IMR-90 (cell line): Measurements from ENCODE around the gene TPD52L2. TPM values are rescaled to one million over a fixed set of nuclear protein-coding genes. Genes with fewer than 3 reads are reported as not detected.

Experiments
- ATAC-seq: fragments of 200-7000 bp; cut with Tn5 transposase; 2 replicates; pipeline ENCODE4 v1.9.1; 2020; ENCODE audit warnings: low read depth, mild to moderate bottlenecking, moderate library complexity
- BruUV-seq: library from RNA; stranded (reverse); fragments of 400-500 nt; replicated peaks from 2 replicates; lab custom pipeline; 2021; lab: Mats Ljungman, UMichigan
- CTCF ChIA-PET: fragments of 300-600 bp; formaldehyde crosslinking; extraction: SDS; loops from one replicate; lab custom pipeline; 2021; ENCODE audit warnings: antibody characterized with exemption; lab: Yijun Ruan, JAX
- POLR2A ChIA-PET: fragments of 300-600 bp; sonication (Branson Sonifier 250); formaldehyde crosslinking; loops from one replicate; lab custom pipeline; 2022; ENCODE audit warnings: antibody characterized with exemption; ENCODE audit not compliant: unreplicated experiment; lab: Charles Lee
- DNase-seq: peaks from one replicate; pipeline ENCODE4 v3.0.0; 2013
- H2AFZ ChIP-seq: replicated peaks from 2 replicates; pipeline ENCODE3; 2013; ENCODE audit warnings: low read length, mild to moderate bottlenecking; ENCODE audit not compliant: poor library complexity
- H2AK5ac ChIP-seq: 2 replicates; pipeline ENCODE4 v1.6.1; 2013; ENCODE audit warnings: low read depth, low read length, inconsistent platforms
- H2AK9ac ChIP-seq: replicated peaks from 2 replicates; pipeline ENCODE3; 2013; ENCODE audit warnings: mild to moderate bottlenecking, low read depth, low read length, moderate library complexity; ENCODE audit not compliant: poor library complexity
- H2BK120ac ChIP-seq: 2 replicates; pipeline ENCODE4 v1.6.1; 2013; ENCODE audit warnings: low read depth, low read length, inconsistent platforms
- H2BK15ac ChIP-seq: 3 replicates; pipeline ENCODE4 v1.6.1; 2013; ENCODE audit warnings: low read depth, low read length, inconsistent platforms
- H2BK20ac ChIP-seq: 2 replicates; pipeline ENCODE4 v1.6.1; 2013; ENCODE audit warnings: low read depth, mild to moderate bottlenecking, inconsistent platforms, low read length, moderate library complexity
- H2BK5ac ChIP-seq: 2 replicates; pipeline ENCODE4 v1.6.1; 2013; ENCODE audit warnings: mild to moderate bottlenecking, low read depth, low read length, inconsistent platforms; ENCODE audit not compliant: poor library complexity, severe bottlenecking
- H3K14ac ChIP-seq: replicated peaks from 2 replicates; pipeline ENCODE4 v1.6.1; 2013; ENCODE audit warnings: low read depth, low read length, inconsistent platforms
- H3K18ac ChIP-seq: 2 replicates; pipeline ENCODE4 v1.6.1; 2013; ENCODE audit warnings: low read depth, low read length, control low read depth
- H3K23ac ChIP-seq: 2 replicates; pipeline ENCODE4 v1.6.1; 2013; ENCODE audit warnings: low read depth, low read length, inconsistent platforms
- H3K27ac ChIP-seq: 2 replicates; pipeline ENCODE4 v1.5.1; 2013; ENCODE audit warnings: mild to moderate bottlenecking, control low read depth, low read length; ENCODE audit not compliant: insufficient read depth
- H3K27me3 ChIP-seq: 2 replicates; pipeline ENCODE4 v1.6.1; 2013; ENCODE audit warnings: low read length; ENCODE audit not compliant: control insufficient read depth, insufficient read depth
- H3K36me3 ChIP-seq: 2 replicates; pipeline ENCODE4 v1.6.1; 2013; ENCODE audit warnings: low read length, mixed read lengths; ENCODE audit not compliant: control insufficient read depth, insufficient read depth
- H3K4ac ChIP-seq: 2 replicates; pipeline ENCODE4 v1.6.1; 2013; ENCODE audit warnings: low read depth, low read length, inconsistent platforms
- H3K4me1 ChIP-seq: 2 replicates; pipeline ENCODE4 v1.6.1; 2013; ENCODE audit warnings: low read length, mixed read lengths; ENCODE audit not compliant: control insufficient read depth, insufficient read depth
- H3K4me2 ChIP-seq: 2 replicates; pipeline ENCODE4 v1.6.1; 2013; ENCODE audit warnings: low read depth, mild to moderate bottlenecking, control low read depth, low read length, moderate library complexity
- H3K4me3 ChIP-seq: 2 replicates; pipeline ENCODE4 v1.5.1; 2013; ENCODE audit warnings: low read depth, mild to moderate bottlenecking, control low read depth, low read length, moderate library complexity; ENCODE audit not compliant: insufficient read depth
- H3K56ac ChIP-seq: 2 replicates; pipeline ENCODE4 v1.6.1; 2013; ENCODE audit warnings: low read length, inconsistent platforms; ENCODE audit not compliant: insufficient read depth; ENCODE audit errors: extremely low read depth
- H3K79me1 ChIP-seq, 2 experiments: 2 replicates each; pipeline ENCODE4 v1.6.1; 2013; ENCODE audit warnings: low read length in 2 of 2, inconsistent platforms in 1 of 2, low read depth in 1 of 2
- H3K9ac ChIP-seq: 2 replicates; pipeline ENCODE4 v1.6.1; 2013; ENCODE audit warnings: low read depth, low read length, control low read depth
- H3K9me1 ChIP-seq: 2 replicates; pipeline ENCODE4 v1.6.1; 2013; ENCODE audit warnings: low read length, inconsistent platforms; ENCODE audit not compliant: insufficient read depth
- H3K9me3 ChIP-seq: 2 replicates; pipeline ENCODE4 v1.6.1; 2013; ENCODE audit warnings: low read length; ENCODE audit not compliant: control insufficient read depth, insufficient read depth
- H4K20me1 ChIP-seq: 2 replicates; pipeline ENCODE4 v1.6.1; 2013; ENCODE audit warnings: low read length, inconsistent platforms; ENCODE audit not compliant: insufficient read depth
- H4K5ac ChIP-seq: 2 replicates; pipeline ENCODE4 v1.6.1; 2013; ENCODE audit warnings: mild to moderate bottlenecking, low read depth, low read length, control low read depth
- H4K8ac ChIP-seq, 2 experiments: 2 replicates each; pipeline ENCODE4 v1.6.1; 2013; ENCODE audit warnings: low read depth in 2 of 2, low read length in 2 of 2, control low read depth in 1 of 2, inconsistent platforms in 1 of 2
- H4K91ac ChIP-seq: 2 replicates; pipeline ENCODE4 v1.6.1; 2013; ENCODE audit warnings: low read depth, low read length, inconsistent platforms; ENCODE audit not compliant: insufficient read depth
- BHLHE40 ChIP-seq: fragments of 150-350 bp; IDR thresholded peaks from 2 replicates; pipeline ENCODE4 v1.6.1; 2016; ENCODE audit warnings: mild to moderate bottlenecking, low read depth, low read length
- CEBPB ChIP-seq: IDR thresholded peaks from 2 replicates; pipeline ENCODE4 v1.6.1; 2012; ENCODE audit warnings: low read depth, low read length, improper control_type of control experiment
- CHD1 ChIP-seq: IDR thresholded peaks from 2 replicates; pipeline ENCODE4 v1.6.1; 2012; ENCODE audit warnings: low read depth, low read length, improper control_type of control experiment
- ELK1 ChIP-seq: fragments of 150-350 bp; IDR thresholded peaks from 2 replicates; pipeline ENCODE4 v1.6.1; 2016; ENCODE audit warnings: low read depth, mild to moderate bottlenecking, low read length, moderate library complexity, borderline replicate concordance
- FOS ChIP-seq: fragments of 150-350 bp; IDR thresholded peaks from 2 replicates; pipeline ENCODE4 v1.6.1; 2016; ENCODE audit warnings: low read depth, low read length
- MAFK ChIP-seq: IDR thresholded peaks from 2 replicates; pipeline ENCODE4 v1.6.1; 2012; ENCODE audit warnings: low read depth, low read length, improper control_type of control experiment
- MAZ ChIP-seq: IDR thresholded peaks from 2 replicates; pipeline ENCODE4 v1.6.1; 2012; ENCODE audit warnings: low read depth, mild to moderate bottlenecking, low read length, improper control_type of control experiment, moderate library complexity, borderline replicate concordance
- MXI1 ChIP-seq: IDR thresholded peaks from 2 replicates; pipeline ENCODE4 v1.6.1; 2012; ENCODE audit warnings: low read depth, mild to moderate bottlenecking, low read length, moderate library complexity, borderline replicate concordance
- NFE2L2 ChIP-seq: fragments of 150-350 bp; IDR thresholded peaks from 2 replicates; pipeline ENCODE4 v1.6.1; 2016; ENCODE audit warnings: low read depth, mild to moderate bottlenecking, low read length
- POLR2A ChIP-seq: IDR thresholded peaks from 2 replicates; pipeline ENCODE4 v1.6.1; 2012; ENCODE audit warnings: mild to moderate bottlenecking, low read depth, low read length
- RAD21 ChIP-seq: IDR thresholded peaks from 2 replicates; pipeline ENCODE4 v1.6.1; 2012; ENCODE audit warnings: low read length, improper control_type of control experiment
- RCOR1 ChIP-seq: IDR thresholded peaks from 2 replicates; pipeline ENCODE4 v1.6.1; 2012; ENCODE audit warnings: mild to moderate bottlenecking, low read length, improper control_type of control experiment; ENCODE audit not compliant: insufficient replicate concordance
- RFX5 ChIP-seq: IDR thresholded peaks from 2 replicates; pipeline ENCODE4 v1.8.0; 2012; ENCODE audit warnings: low read depth, mild to moderate bottlenecking, low read length, moderate library complexity
- SMC3 ChIP-seq: fragments of 150-350 bp; IDR thresholded peaks from 2 replicates; pipeline ENCODE4 v1.6.1; 2016; ENCODE audit warnings: low read depth, mild to moderate bottlenecking, antibody characterized with exemption, low read length, moderate library complexity
- WGBS, 2 experiments: methylation state at CpG; one replicate each; pipeline versions ENCODE4 v1.1.5 to v1.1.7; 2013; ENCODE audit warnings: missing lambda C conversion rate in 2 of 2; ENCODE audit not compliant: insufficient read length in 1 of 2; ENCODE audit errors: extremely low coverage in 2 of 2; 5-methylcytosine and 5-hydroxymethylcytosine counted together
- dilution Hi-C: fragments of 300-500 bp; cut with HindIII; formaldehyde crosslinking; loops from one replicate; pipeline ENCODE4 v1.14.3; 2018; ENCODE audit warnings: low sequenced_read_pairs; ENCODE audit not compliant: unreplicated experiment
- in situ Hi-C: fragments of 300-500 bp; cut with MboI; formaldehyde crosslinking; loops from 3 replicates; pipeline ENCODE4 v1.14.3; 2019; ENCODE audit warnings: low sequenced_read_pairs, inconsistent platforms, mixed read lengths
- intact Hi-C: fragments of 100-400 bp; cut with micrococcal nuclease; formaldehyde crosslinking; loops from 2 replicates; pipeline ENCODE4 v1.10.0; 2022
- polyA plus RNA-seq, 3 experiments: library from polyadenylated mRNA; depleted of rRNA; stranded (reverse); fragments of >200 nt; gene quantifications; 2 replicates each; pipeline ENCODE4 v1.2.3, GENCODE V29; 2012; ENCODE audit warnings: low replicate concordance in 1 of 3
- total RNA-seq: library from RNA; depleted of rRNA; stranded (reverse); fragments of >200 nt; gene quantifications from 2 replicates; pipeline ENCODE4 v1.2.3, GENCODE V29; 2012
- TF ChIP-seq, protein P1 (sequence below): conservative IDR thresholded peaks from 2 replicates; pipeline ENCODE4 v1.5.1; 2012; ENCODE audit warnings: mild to moderate bottlenecking, low read depth, low read length, improper control_type of control experiment
- TF ChIP-seq, protein P2 (sequence below): fragments of 150-350 bp; IDR thresholded peaks from 2 replicates; pipeline ENCODE4 v1.6.1; 2017; ENCODE audit warnings: mild to moderate bottlenecking, antibody characterized with exemption, low read length, low read depth

TPD52L2 gene
- total and polyA plus RNA-seq, 2 of the 4 experiments (the other 2 are of a cell fraction), result 113 to 189 TPM

DNA sequence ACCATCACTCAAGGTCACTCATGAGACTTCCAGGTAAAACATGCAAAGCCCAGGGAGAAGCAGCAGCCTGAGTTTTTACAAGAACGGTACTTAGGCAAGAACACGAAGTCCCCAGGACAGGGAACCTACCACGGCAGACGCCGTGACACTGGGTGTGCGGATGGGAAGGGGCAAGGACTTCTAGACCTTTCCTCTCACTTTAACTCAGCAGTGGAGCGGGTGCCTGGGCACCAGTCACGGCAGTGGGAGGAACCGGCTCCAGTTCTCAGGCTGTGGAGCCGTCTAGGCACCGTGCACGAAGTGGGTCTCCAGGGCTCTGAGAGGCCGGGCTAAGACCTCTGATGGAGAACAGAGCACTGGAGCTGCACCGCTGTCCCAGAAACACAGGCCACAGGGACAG lies 36.5 kb upstream of the TPD52L2 start:
- no peak overlapping the region for H2BK5ac ChIP-seq
- ATAC-seq (no peak), DNase-seq (no peak)
- no peak overlapping the region for H2AK9ac ChIP-seq
- WGBS, 2 experiments, result 90% methylated on average over 2 of the region's 14 CpGs; no CpG with 5 or more reads in 1 of the 2 experiments
- peaks cover 45% of the 10 kb centered on the region; the same call in 1 of the 2 replicates for H4K20me1 ChIP-seq
- no peak overlapping the region for H4K91ac ChIP-seq
- no peaks in the 10 kb centered on the region for H3K27me3 ChIP-seq
- dilution Hi-C loops, result no loop called here
- H2BK15ac ChIP-seq, result no peak overlapping the region
- H3K14ac ChIP-seq, result no peak overlapping the region
- peak overlapping the region; percentile 54; the same call in 1 of the 2 replicates for H2AK5ac ChIP-seq
- no peak overlapping the region for H2BK120ac ChIP-seq
- intact Hi-C loops, result no loop called here
- H3K9me1 ChIP-seq, result peaks cover 24% of the 10 kb centered on the region
- POLR2A ChIA-PET, result no interaction called here
- no peak overlapping the region for H3K9ac ChIP-seq
- no peak overlapping the region for H3K23ac ChIP-seq
- 0 out of 2 replicates have a peak, but pooled peaks cover 1% of the 10 kb centered on the region for H3K36me3 ChIP-seq
- H2AFZ ChIP-seq, result no peak overlapping the region
- TF ChIP-seq CHD1, result no peak
- TF ChIP-seq RCOR1, result no peak
- TF ChIP-seq NFE2L2, result no peak
- no peak for TF ChIP-seq RFX5
- TF ChIP-seq, protein P1, sequence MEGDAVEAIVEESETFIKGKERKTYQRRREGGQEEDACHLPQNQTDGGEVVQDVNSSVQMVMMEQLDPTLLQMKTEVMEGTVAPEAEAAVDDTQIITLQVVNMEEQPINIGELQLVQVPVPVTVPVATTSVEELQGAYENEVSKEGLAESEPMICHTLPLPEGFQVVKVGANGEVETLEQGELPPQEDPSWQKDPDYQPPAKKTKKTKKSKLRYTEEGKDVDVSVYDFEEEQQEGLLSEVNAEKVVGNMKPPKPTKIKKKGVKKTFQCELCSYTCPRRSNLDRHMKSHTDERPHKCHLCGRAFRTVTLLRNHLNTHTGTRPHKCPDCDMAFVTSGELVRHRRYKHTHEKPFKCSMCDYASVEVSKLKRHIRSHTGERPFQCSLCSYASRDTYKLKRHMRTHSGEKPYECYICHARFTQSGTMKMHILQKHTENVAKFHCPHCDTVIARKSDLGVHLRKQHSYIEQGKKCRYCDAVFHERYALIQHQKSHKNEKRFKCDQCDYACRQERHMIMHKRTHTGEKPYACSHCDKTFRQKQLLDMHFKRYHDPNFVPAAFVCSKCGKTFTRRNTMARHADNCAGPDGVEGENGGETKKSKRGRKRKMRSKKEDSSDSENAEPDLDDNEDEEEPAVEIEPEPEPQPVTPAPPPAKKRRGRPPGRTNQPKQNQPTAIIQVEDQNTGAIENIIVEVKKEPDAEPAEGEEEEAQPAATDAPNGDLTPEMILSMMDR, result no peak
- no peak for TF ChIP-seq MAZ
- TF ChIP-seq, protein P2, sequence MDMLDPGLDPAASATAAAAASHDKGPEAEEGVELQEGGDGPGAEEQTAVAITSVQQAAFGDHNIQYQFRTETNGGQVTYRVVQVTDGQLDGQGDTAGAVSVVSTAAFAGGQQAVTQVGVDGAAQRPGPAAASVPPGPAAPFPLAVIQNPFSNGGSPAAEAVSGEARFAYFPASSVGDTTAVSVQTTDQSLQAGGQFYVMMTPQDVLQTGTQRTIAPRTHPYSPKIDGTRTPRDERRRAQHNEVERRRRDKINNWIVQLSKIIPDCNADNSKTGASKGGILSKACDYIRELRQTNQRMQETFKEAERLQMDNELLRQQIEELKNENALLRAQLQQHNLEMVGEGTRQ, result no peak
- no peak for TF ChIP-seq BHLHE40
- TF ChIP-seq RAD21, result no peak
- TF ChIP-seq FOS, result no peak
- no peak for TF ChIP-seq MXI1
- no peak for TF ChIP-seq ELK1
- no peak for TF ChIP-seq MAFK
- TF ChIP-seq POLR2A, result no peak
- no peak for TF ChIP-seq CEBPB
- TF ChIP-seq SMC3, result no peak
- H3K4me3 ChIP-seq, result no peak overlapping the region
- peaks cover 26 to 64% of the 10 kb centered on the region in 2 experiments for H3K79me1 ChIP-seq
- TSS peak; percentile 27 for BruUV-seq
- H4K5ac ChIP-seq, result no peak overlapping the region
- no peak overlapping the region for H3K4ac ChIP-seq
- H4K8ac ChIP-seq, result no peak overlapping the region
- peaks cover 30% of the 10 kb centered on the region for H3K4me1 ChIP-seq
- CTCF ChIA-PET, result no interaction called here
- H2BK20ac ChIP-seq, result no peak overlapping the region
- no peaks in the 10 kb centered on the region for H3K9me3 ChIP-seq
- in situ Hi-C loops, result no loop called here
- no peak overlapping the region for H3K56ac ChIP-seq
- no peak overlapping the region for H3K18ac ChIP-seq
- no peak overlapping the region; the same call in 1 of the 2 replicates for H3K4me2 ChIP-seq
- H3K27ac ChIP-seq, result no peak overlapping the region
